Cerebellar nuclear complex (tissue), 1 donor: Measurements from ENCODE around the gene DAB2IP.
A peak's percentile ranks its signal among the peaks of the same experiment; 100 is the strongest.
"Not testable (repeated sequence)": the region's sequence is repeated elsewhere in the genome, so short reads cannot be mapped to it uniquely, and the experiment has no call there.

Source experiments
- DNase-seq, 2 experiments: peaks; one replicate each; lab custom pipeline; 2025; lab: John Stamatoyannopoulos, UW

The DAB2IP gene

DNA sequence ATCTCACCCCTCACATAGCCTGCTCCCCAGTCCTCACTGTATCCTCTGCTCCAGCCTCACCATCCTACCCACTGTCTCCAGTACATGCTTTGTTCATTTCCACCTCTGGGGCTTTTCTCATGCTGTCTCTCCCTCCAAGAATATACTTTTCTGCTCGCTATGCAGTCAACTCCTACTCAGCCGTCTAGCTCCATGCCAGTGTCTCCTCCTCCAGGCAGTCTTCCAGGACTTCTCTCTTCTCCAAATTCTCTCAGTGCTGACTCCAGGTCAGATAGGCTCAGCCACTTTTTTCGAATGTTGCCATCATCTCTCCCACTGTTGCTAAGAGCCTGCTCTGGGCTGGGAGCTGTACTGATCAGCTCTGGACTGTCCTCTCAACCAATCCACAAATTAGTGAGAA, 8.0 kb upstream of the DAB2IP start:
- no peak for DNase-seq

DNA sequence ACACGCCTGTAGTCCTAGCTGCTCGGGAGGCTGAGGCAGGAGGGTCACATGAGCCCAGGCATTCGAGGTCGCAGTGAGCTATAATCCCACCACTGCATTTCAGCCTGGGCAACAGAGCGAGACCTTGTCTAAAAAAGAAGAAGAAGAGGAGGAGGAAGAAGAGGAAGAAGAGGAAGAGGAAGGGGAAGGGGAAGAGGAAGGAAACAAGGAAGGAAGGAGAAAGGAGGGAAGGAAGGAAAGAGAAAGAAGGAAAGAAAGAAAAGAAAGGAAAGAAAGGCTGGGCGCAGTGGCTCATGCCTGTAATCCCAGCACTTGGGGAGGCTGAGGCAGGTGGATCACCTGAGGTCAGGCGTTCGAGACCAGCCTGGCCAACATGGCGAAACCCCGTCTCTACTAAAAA, 7.4 kb upstream of the DAB2IP start:
- not testable (repeated sequence) for DNase-seq

DNA sequence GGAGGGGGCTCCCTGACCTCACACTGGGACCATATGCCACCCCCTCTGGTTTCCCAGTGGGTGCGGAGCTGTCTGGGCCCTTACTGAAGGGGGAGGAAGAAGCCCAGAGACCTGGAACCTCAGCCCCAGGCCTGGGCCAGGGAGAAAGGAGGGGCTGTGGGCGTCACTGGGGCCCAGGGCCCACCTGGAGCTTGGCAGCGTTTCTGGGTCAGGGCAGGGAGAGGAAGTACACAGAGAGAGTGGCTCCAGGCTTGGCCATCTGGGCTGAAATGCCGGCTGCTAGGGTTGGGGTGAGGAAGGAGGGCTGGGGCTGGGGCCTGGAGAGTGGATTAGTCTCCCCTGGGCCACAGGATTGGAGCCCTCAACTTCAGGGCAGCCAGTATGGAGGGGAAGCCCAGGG, 6.4 kb upstream of the DAB2IP start:
- DNase-seq: peak; percentile 98 to 99

DNA sequence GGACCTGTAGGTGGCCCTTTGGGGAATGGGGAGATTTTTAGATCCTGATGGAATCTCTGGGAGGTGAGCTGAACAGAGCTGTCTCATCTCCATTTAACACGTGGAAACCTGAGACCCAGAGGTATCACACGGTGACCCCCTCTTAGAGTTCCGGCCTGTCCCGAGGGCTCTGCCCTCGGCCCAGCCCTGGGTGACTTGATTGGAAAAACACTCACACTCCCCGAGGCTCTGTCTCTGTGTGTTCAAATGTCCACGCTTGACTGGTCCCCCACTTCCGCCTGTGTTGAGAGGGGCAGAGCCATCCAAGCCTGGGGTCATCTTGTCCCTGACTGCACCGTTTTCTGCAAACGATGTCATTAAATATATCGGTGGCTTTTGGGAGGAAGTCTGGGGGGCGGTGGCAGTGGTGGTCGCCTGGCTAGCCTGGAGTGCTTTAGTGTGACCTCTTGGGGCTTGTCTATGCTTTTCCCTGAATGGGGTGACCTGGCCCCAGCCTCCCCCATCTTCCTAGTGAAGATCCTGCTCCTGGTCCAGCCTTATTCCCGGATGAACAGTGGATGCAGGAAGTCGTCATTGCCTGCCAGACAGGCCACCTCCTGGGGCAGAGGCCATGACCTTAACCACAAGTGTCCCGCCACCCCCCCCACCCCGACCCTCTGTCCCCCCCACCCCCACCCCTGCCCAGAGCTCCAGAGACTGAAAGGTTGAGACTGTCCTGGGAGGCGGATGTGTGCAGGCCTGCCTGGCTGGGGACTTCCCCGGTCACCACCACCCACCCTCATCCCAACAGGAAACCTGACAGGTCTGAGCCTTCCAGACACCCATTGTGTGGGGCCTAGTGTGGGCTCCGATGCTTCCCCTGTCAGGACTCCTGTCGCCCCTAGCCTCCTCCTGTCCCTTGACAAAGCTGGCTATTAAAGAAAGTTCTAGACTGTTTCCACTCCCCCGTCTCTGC, 5.3 kb upstream of the DAB2IP start:
- no peak for DNase-seq

DNA sequence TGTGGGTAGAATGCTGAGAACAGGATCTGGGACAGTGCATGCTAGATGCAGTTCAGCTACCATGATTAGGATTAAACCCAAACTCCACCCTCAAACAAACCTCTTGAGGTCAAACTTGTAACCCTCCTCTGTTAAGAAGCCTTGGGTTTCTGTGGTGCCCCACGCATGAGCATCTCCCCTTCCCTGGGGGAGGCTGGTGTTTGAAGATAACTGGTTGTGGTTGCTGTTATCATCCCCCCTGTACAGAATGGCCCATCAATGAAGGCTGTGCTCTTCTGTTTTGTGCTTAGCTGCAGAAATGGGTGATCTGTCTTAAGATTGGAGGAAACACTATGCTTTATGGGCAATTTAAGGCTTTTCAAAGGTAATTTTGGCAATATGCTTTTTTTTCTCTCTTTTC, 4.4 kb upstream of the DAB2IP start:
- no peak for DNase-seq

DNA sequence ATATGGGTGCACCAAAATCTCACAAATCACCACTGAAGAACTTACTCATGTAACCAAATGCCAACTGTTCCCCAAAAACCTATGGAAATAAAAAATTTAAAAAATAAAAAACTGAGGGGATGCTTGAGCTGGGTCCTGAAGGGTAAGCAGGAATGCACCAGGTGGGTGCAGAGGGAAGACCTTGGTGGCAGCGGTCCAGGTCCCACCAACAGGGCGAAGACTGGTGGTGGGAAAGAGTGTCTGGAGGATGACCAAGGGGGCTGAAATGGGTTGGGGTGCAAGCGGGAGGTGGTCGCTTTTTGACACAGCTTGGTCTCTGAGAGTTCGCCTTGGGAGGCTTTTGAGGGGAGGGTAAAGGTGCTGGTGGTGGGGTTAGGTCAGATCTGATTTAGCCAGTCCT, 3.3 kb upstream of the DAB2IP start:
- DNase-seq: no peak

DNA sequence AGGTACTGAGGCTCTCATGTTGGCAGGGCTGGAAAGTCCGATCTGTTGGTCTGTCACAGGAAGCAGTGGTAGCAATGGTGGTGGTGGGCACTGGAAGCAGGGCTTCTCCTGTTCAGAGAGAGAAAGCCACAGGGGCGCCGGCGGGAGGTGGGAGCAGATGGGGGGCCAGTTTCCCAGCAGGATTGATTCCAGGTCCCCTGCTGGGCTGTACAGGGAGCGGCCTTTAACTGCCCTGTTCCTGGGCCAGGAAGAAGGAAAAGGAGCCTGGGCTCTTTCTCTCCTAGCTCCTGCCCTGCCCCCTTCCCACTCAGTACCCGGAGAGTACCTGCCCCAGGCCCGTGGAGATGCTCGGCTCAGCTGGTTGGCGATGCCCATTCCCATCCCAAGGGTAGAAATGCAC, 2.6 kb upstream of the DAB2IP start:
- DNase-seq: no peak

DNA sequence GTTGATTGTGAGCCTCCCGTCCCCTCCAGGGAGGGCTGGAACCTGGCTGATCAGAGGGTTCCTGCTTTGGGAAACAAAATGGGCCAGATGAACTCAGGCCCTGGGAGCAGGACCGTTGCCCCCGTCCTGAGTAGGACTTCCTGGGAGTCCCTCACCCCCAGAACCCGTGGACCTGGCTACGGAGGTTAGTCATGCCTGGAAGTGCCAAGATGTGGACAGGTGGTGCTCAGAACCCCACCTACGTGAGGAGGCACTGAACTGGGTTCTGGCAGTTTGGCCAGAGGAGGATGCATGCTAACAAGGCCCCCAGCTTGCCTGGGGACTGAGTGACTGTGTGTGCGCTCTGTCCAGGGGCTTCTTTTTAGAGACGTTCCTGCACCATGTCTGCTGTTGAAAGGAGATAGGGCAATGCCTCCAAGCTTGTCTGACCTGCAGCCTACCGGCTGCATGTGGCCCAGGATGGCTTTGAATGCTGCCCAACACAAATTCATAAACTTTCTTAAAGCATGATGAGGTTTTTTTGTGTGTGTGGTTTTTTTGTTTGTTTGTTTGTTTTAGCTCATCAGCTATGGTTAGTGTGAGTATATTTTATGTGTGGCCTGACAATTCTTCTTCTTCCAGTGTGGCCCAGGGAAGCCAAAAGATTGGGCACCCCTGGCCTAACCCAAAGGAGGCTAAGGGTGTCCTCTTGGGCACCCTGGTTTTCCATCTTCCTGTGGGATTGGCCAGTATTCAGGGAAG, 1.8 kb upstream of the DAB2IP start:
- DNase-seq: no peak

DNA sequence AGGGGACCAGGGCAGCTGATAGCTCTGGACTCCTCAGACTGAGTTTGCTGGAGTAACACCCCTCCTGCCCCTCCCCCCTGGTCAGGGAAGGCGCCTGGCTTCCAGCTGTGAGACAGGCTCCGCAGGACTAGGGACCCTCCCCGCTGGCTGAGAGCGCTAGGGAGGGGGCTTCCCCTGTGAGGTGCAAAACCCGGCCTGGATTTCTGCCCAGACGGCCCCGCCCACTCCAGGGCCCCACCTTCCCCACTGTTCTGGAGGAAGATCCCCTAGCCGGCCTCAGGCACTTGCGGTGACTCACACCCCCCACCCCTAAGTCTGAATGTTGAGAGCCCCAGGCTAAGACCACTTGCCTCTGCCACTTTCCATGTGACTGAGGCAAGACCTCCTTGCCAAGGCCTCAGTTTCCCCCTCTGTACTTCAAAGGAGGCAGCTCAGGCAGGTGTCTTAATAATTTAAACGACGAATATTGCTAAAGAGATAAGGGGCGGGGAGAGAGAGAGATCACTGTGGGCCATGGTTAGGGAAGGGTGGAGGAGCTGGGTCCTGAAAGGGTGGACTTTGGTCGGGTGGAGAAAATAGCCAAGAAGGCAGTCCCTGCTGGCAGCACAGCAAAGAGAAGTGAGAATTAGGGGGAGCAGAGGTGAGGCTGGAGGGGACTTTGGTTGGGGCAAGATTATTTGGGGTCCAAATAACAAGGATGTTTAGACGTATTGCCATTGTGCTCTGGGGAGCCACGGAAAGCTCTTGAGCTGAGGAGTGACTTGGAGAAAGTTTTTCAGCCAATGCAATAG, 1.0 kb upstream of the DAB2IP start:
- DNase-seq: no peak

DNA sequence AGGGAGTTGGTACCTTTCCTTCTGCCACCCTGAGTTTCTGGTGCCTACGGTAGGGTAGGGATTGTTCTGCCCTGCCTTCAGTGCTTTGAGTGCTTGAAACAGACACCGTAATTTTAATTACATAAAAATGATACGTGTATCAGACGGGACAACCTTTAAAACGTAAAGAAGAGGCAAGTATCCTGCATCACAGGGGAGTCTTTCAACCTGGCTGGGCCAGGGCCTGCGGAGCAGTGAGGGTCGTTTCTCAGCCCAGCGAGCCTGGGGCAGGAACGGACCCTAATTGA, 483 bp upstream of the DAB2IP start:
- DNase-seq: no peak

DNA sequence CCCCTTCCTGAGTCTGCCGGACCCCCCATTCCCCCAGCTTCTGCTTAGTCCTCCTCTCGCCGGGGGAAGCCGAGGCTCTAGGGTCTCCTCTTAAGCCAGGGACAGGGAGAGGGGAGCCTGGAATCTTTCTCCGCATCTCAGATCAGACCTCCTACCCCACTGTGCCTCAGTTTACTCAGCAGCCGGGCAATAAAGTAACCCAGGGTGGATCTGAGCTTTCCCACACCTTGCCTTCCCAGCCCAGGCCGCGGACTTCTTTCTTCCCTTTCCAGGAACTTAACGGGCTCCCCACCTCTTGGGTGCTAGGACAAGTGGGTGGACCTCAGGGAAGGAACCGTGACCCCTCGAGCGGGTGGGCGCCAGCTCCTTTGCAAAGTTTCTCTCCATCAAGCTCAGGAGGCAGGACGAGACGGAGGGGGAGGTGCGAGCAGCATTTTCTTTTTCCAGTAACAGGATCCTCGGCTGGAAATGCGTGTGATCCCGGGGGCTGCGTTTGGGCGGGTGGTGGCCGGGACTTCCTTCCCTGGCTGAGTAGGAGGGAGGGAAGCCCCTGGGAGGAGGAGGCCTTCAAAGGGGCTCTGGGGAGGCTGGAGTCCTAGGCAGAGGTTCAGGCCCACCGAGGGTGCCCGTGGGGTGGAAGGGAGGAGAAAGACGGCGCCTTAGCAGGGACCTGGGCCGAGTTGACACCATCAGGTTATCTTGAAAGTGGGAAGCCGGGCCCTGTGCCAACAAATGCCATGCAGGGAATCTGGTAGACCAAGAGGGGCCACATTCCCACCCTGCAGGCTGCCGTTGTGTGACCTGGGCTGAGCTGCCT, 795 bp downstream of the DAB2IP start:
- DNase-seq: no peak

DNA sequence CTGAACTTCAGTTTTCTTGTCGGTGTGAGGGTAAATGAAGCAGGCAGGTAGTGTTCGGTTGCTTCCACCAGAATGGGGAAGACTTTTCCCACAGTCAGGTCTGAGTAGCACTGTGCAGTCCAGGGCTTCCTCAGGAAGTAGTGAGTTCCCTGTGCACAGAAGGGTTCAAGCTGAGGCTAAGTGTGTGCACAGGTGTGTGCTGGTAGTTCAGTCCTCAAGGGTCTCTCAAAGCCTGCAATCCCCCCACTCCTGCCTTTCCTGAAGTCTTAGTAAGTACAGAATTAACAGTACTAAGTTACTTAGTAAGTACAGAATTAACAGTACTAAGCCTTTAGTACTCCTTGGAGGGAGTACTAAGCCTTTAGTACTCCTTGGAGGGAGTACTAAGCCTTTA, 1.4 kb downstream of the DAB2IP start:
- DNase-seq: no peak

DNA sequence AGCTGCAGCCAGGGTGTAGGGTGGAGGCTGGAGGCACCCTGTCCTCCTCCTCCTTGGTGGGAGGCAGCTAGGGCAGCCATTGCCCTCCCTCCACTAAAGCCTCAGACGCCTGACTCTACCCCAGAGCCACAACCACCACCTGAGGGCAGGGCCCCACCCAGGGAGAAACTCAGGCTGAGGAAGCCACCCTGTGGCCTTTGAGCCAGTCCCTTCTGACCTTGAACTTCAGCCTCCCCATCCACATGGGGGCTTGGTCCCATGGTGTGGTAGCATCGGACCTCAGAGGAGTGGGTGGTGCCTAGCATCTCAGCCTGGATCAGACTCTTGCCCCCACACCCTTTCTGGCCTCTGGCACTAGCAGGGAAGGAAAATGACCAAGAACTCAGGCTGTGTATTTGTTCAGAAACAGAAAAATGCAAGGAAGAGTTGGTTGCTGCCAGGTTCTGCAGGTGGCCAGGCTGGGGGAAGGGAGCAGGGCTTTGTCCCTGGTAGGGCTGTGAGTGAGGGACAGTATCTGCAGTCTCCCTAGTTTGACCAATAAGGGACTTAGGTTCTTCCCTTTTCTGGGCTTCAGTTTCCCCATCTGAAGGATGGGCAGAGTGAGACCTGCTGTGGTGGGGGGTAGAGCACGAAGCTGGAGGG, 3.2 kb downstream of the DAB2IP start:
- DNase-seq: no peak

DNA sequence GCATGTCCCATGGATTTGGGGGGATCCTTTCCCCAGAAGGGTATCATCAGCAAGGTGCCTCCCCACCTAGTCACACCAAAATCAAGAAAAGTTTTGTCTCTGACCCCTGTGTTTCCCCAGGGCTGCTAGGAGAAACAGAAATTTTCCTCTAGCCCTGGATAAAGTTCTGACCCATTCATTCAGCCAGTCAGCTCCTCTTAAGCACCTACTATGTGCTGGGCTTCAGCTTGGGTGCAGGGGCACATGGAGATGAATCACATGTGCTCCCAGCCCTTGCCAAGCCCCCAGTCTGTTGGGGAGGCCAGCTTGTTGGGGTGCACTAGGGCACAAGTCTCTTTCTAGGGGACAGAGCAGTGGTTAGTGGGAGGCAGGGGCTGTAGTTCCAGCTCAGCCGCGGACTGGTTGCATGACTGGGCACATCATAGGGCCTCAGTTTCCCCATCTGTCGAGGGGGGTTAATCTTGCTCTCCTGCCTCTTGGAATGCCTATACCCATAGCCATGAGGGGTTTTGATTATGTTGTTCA, 3.9 kb downstream of the DAB2IP start:
- no peak for DNase-seq

DNA sequence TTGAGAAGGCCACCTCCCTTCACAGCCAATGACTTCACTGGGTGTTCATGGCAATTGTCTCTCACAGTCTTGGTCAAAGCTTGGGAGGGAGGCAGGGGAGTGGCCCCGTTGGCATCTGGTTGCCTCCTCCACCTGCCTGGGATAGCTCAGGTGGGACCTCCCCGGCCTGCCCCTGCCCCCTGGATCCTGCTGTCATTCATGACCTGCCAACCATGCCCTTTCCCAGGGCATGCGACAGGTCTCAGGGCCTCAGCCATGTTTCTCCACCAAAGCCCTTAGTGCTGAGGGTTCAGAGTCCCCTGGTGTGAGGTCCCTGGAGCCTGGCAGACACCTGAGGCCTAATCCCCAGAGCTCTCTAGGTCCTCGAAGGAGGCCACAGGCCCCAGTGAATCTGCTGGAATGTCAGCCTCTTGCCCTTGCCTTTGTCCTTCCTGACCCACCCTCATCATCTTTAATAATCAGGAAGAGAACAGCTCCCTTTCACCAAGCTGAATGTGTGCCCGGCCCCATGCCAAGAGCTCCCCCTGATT, 5.6 kb downstream of the DAB2IP start:
- DNase-seq: no peak

DNA sequence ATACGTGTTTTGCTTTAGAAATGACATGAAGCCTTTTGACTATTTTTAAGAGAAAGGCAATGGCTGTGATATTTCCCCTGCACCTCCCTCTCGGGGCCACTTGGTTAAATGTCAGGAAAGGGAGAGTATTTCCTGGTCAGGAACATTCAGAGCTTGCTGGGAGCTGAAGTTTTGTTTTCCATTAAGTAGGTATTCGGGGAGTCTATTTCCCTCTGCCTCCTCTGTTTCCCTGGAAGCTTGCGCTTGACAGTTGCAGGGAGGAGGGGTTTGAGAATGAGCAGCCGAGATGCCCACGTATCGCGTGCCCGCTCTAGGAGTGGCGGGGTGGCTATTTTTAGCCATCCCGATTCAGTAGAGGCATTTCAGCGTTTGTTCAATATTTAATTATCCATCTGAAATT, 6.7 kb downstream of the DAB2IP start:
- no peak for DNase-seq

DNA sequence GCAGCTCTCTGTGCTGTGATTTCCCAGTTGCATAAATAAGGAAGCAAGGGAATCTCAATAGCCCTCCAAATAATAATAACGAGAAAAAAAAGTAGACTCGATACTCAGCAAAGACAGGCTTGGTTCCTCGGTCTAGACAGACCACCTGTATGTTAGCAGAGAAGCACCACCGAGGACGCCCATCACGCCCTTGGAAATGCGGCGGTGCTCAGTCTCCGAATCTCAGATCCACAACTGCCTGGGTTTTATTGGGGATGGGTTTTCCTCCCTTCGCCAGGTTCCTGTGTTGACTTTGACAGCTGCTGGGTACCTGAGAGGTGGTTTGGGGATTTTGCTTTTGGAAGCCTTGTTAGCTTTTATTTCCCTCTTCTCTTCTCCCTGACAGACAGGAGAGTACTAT, 7.2 kb downstream of the DAB2IP start:
- no peak for DNase-seq

DNA sequence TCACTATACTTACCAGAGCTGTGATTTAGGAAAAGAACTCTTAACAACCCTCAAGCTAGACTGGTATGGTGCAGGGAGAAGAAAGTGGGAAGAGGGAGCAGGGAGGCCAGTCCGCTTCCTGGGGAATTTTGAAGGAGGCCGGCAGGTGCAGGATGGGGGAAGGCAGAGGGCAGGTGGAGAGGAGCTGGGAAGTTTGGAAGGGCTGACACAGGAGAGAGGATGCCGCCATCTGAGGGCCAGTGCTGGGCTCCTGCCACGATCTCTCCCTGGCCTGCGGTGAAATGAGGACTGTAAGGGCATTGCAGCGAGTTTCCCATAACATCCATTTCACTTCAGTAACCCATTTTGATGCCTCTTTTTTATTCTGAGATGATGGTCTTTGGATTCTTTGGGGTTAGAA, 8.9 kb downstream of the DAB2IP start:
- DNase-seq: no peak

DNA sequence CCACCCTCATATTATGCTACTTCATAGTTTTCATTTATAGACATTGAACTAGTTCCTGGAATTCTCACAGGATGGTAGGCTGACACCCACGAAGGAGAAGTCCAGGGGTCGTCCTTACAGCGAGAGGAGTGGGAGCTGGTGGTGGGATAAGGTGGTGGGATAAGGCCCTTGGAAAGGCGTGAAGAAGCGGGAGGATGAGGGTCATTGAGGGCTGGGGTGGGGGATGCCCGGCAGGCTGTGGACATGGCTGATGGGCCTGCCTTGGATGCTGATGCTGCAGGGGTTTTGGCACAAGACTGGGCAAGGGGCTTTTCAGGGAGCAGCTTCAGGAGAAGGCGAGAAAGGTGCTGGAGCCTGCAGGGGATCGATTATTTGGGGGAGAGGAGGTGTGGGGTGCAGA, 9.4 kb downstream of the DAB2IP start:
- DNase-seq: no peak

DNA sequence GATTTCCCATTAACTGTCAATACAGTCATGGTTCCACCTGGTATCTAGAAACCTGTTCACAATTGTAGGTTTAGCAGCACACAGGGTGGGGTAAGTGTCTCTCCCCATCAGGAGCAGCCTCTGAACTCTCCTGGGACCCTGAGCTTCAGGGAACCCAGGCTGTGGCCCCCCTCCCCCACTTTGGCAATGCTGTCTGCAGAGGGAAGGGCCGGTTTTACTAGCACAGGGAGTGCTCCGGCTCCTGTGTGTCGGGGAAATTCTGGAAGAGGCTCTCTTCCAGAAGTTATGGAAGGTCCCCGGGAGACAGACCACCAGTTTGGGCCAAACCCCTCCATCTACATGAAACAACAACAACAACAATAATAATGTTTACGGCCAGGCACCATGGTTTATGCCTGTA, 9.9 kb downstream of the DAB2IP start:
- no peak for DNase-seq

DNA sequence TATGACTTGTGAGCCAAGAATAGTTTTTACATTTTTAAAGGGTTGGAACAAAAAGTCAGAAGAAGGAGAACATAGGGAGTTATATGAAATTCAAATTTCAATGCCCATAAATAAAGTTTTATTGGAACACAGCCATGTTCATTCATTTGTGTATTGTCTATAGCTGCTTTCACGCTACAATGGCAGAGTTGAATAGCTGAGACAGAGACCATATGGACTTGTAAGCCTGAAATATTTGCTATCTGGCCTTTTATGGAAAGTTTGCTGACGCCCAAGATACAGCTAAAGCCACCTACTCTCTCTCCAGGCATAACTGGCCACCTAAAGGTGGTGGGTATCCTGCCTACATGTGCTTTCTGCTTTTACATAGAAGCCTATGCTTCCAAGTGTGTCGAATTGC, 10.9 kb downstream of the DAB2IP start:
- DNase-seq: no peak
